Activated T-helper 1 cell treated with anti-CD3 and anti-CD28 coated beads, Interleukin-12 subunit alpha, Interleukin-12 subunit beta, Interleukin-2, Interleukin-4 antibody, amounts not matched to agents 30 ng/mL and 10 ng/mL and 1 ng/mL, durations not matched to agents 14 hours and 24 hours and 36 hours (primary cell): ENCODE data around the gene ERBB2. TPM values are rescaled to one million over a fixed set of nuclear protein-coding genes. Genes with fewer than 3 reads are reported as not detected.
"Not testable (repeated sequence)": the region's sequence is repeated elsewhere in the genome, so short reads cannot be mapped to it uniquely, and the experiment has no call there.

Source experiments
- DNase-seq: peaks from one replicate; pipeline ENCODE4 v3.0.0; 2021; ENCODE audit warnings: low spot score
- H3K27ac Mint-ChIP-seq: one replicate; pipeline ENCODE4 v1.8.0; 2021; ENCODE audit warnings: mild to moderate bottlenecking, mixed read lengths
- H3K27me3 Mint-ChIP-seq: one replicate; pipeline ENCODE4 v1.8.0; 2022; ENCODE audit warnings: mild to moderate bottlenecking, moderate library complexity, mixed read lengths; ENCODE audit not compliant: insufficient read depth
- H3K36me3 Mint-ChIP-seq: one replicate; pipeline ENCODE4 v1.8.0; 2021; ENCODE audit warnings: low read depth, mixed read lengths
- H3K4me1 Mint-ChIP-seq: one replicate; pipeline ENCODE4 v1.8.0; 2021; ENCODE audit warnings: low read depth, mixed read lengths
- H3K4me3 Mint-ChIP-seq: one replicate; pipeline ENCODE4 v1.8.0; 2021; ENCODE audit warnings: mild to moderate bottlenecking, moderate library complexity, mixed read lengths
- H3K9me3 Mint-ChIP-seq: one replicate; pipeline ENCODE4 v1.8.0; 2021; ENCODE audit warnings: mixed read lengths
- intact Hi-C: fragments of 100-400 bp; cut with micrococcal nuclease; formaldehyde crosslinking; loops from one replicate; pipeline ENCODE4 v1.15.1; 2024
- total RNA-seq: library from RNA; stranded (reverse); gene quantifications from 2 replicates; pipeline ENCODE4 v1.2.3, GENCODE V29; 2022

The ERBB2 gene
- total RNA-seq, 1 donor from 2014 or later, result 3.0 TPM

- Mint-ChIP-seq H3K27ac (no peak overlapping the region), H3K4me1 (no peaks in the 10 kb centered on the region), H3K9me3 (no peaks in the 10 kb centered on the region), H3K4me3 (no peak overlapping the region), H3K36me3 (no peaks in the 10 kb centered on the region), H3K27me3 (peaks cover 31% of the 10 kb centered on the region)
- DNase-seq, result no peak
- intact Hi-C loops, result no loop called here
These were observed 3.1 kb upstream of the ERBB2 start for GRCh38 chr17:39696731-39697130.

GRCh38 chr17:39697961-39698360 lies 1.9 kb upstream of the ERBB2 start:
- Mint-ChIP-seq H3K4me3 (no peak overlapping the region), H3K27ac (no peak overlapping the region), H3K27me3 (peaks cover 41% of the 10 kb centered on the region), H3K4me1 (no peaks in the 10 kb centered on the region), H3K36me3 (no peaks in the 10 kb centered on the region), H3K9me3 (no peaks in the 10 kb centered on the region)
- no peak for DNase-seq
- intact Hi-C loops, result no loop called here

- H3K36me3 Mint-ChIP-seq, intact Hi-C loops, H3K4me1 Mint-ChIP-seq, DNase-seq, H3K27ac Mint-ChIP-seq, H3K9me3 Mint-ChIP-seq, H3K4me3 Mint-ChIP-seq: not testable (repeated sequence)
- H3K27me3 Mint-ChIP-seq, result peaks cover 45% of the 10 kb centered on the region
These were observed 577 bp upstream of the ERBB2 start for GRCh38 chr17:39699157-39699817.

- Mint-ChIP-seq H3K4me3 (no peak overlapping the region), H3K36me3 (peaks cover 2% of the 10 kb centered on the region), H3K27ac (no peak overlapping the region), H3K27me3 (peaks cover 45% of the 10 kb centered on the region), H3K4me1 (peaks cover 7% of the 10 kb centered on the region), H3K9me3 (no peaks in the 10 kb centered on the region)
- DNase-seq, result no peak
- intact Hi-C loops, result no loop called here
These were observed 504 bp downstream of the ERBB2 start for GRCh38 chr17:39700148-39700987.

GRCh38 chr17:39701012-39701783 lies 1.3 kb downstream of the ERBB2 start:
- peaks cover 2% of the 10 kb centered on the region for H3K36me3 Mint-ChIP-seq
- peaks cover 45% of the 10 kb centered on the region for H3K27me3 Mint-ChIP-seq
- H3K4me3 Mint-ChIP-seq, result no peak overlapping the region
- peaks cover 7% of the 10 kb centered on the region for H3K4me1 Mint-ChIP-seq
- H3K27ac Mint-ChIP-seq, result no peak overlapping the region
- no peaks in the 10 kb centered on the region for H3K9me3 Mint-ChIP-seq
- intact Hi-C loops, result no loop called here
- no peak for DNase-seq

- Mint-ChIP-seq H3K36me3 (peaks cover 2% of the 10 kb centered on the region), H3K27me3 (peaks cover 45% of the 10 kb centered on the region), H3K27ac (no peak overlapping the region), H3K9me3 (no peaks in the 10 kb centered on the region), H3K4me1 (peaks cover 9% of the 10 kb centered on the region), H3K4me3 (no peak overlapping the region)
- DNase-seq, result no peak
- intact Hi-C loops, result no loop called here
These were observed 2.0 kb downstream of the ERBB2 start for GRCh38 chr17:39701784-39702422.

GRCh38 chr17:39702901-39703893 lies 3.3 kb downstream of the ERBB2 start:
- Mint-ChIP-seq H3K27ac (no peak overlapping the region), H3K4me3 (no peak overlapping the region), H3K4me1 (peaks cover 14% of the 10 kb centered on the region), H3K9me3 (no peaks in the 10 kb centered on the region), H3K27me3 (peaks cover 40% of the 10 kb centered on the region), H3K36me3 (peaks cover 2% of the 10 kb centered on the region)
- intact Hi-C loops, result no loop called here
- DNase-seq, result no peak

GRCh38 chr17:39703913-39704312 lies 4.0 kb downstream of the ERBB2 start:
- Mint-ChIP-seq H3K36me3 (peaks cover 2% of the 10 kb centered on the region), H3K4me1 (peaks cover 14% of the 10 kb centered on the region), H3K4me3 (no peak overlapping the region), H3K27me3 (peaks cover 36% of the 10 kb centered on the region), H3K27ac (no peak overlapping the region), H3K9me3 (no peaks in the 10 kb centered on the region)
- intact Hi-C loops, result no loop called here
- no peak for DNase-seq

- Mint-ChIP-seq H3K4me1 (peaks cover 14% of the 10 kb centered on the region), H3K9me3 (no peaks in the 10 kb centered on the region)
These were observed 5.1 kb downstream of the ERBB2 start for GRCh38 chr17:39704821-39705551.

GRCh38 chr17:39705786-39706348 lies 6.0 kb downstream of the ERBB2 start:
- no peak for DNase-seq
- H3K4me3 Mint-ChIP-seq, result no peak overlapping the region
- peaks cover 14% of the 10 kb centered on the region for H3K4me1 Mint-ChIP-seq
- H3K36me3 Mint-ChIP-seq, result peaks cover 2% of the 10 kb centered on the region
- H3K27ac Mint-ChIP-seq, result no peak overlapping the region
- intact Hi-C loops, result no loop called here
- H3K27me3 Mint-ChIP-seq, result peaks cover 23% of the 10 kb centered on the region
- H3K9me3 Mint-ChIP-seq, result no peaks in the 10 kb centered on the region

More at GRCh38 chr17:39704821-39705551, 5.1 kb downstream of the ERBB2 start:
- H3K27ac Mint-ChIP-seq, result no peak overlapping the region
- H3K27me3 Mint-ChIP-seq, result peaks cover 27% of the 10 kb centered on the region
- intact Hi-C loops, result no loop called here
- DNase-seq, result no peak
- H3K36me3 Mint-ChIP-seq, result peaks cover 2% of the 10 kb centered on the region
- H3K4me3 Mint-ChIP-seq, result no peak overlapping the region

- Mint-ChIP-seq H3K4me3 (no peak overlapping the region), H3K36me3 (peaks cover 2% of the 10 kb centered on the region), H3K9me3 (no peaks in the 10 kb centered on the region), H3K27ac (no peak overlapping the region), H3K27me3 (peaks cover 17% of the 10 kb centered on the region), H3K4me1 (peaks cover 14% of the 10 kb centered on the region)
- intact Hi-C loops, result no loop called here
- no peak for DNase-seq
These were observed 6.5 kb downstream of the ERBB2 start for GRCh38 chr17:39706383-39706782.
